Fibroblast of peridontal ligament (primary cell): ENCODE measurements around the gene TRIM43B.
"Not testable (repeated sequence)": the region's sequence is repeated elsewhere in the genome, so short reads cannot be mapped to it uniquely, and the experiment has no call there.

ENCODE experiments used
- DNase-seq: peaks from one replicate; pipeline ENCODE4 v3.0.0-alpha.2; 2010; ENCODE audit errors: extremely low read depth

The TRIM43B gene

DNA sequence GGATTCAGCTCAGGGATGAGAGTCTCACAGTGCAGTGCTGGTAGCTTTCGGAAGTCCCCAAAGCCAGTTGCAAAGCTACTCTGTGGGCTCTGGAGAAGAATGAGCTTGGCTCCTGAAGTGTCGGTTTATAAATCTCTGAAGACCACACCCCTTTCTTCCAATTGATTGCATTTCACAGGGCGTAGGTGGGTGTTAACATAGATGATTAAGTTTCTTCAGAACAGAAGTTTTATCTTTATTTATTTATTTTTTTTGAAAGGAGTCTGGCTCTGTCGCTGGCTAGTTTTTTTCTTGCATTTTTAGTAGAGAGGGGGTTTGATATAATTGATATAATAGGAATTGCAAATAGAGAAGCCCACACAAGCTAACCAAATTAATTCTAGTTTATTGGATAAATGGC lies at the start of gene TRIM43B:
TSS of gene TRIM43B (minus strand) at position 101 of the 400 bp plus-strand sequence. CDS start 2,040 bp downstream, outside the sequence.
- DNase-seq, result not testable (repeated sequence)

DNA sequence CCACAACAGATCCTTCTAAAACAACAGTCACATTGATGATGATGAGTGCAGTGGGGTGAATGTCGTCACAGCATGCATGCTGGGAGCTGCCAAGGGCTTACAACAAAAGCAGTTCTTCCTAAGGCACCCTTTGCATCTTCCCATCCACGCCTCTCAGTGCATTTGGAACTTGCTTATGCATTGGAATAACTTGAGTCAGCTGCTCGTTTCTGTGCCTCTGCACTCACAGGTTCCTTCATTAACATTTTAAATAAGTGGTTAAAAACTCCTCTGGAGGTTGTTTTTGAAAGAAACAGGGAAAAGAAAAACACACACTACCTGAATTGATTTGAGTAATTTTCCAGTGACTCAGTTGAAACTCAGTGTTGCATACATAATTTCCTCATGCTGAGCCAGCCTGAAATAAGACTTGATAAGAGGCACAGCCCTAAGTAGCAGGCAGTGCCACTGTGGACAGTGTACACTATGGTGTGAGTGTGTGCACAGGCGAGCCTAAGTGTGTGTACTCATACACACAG lies 46.8 kb upstream of the TRIM43B start:
- no peak for DNase-seq

DNA sequence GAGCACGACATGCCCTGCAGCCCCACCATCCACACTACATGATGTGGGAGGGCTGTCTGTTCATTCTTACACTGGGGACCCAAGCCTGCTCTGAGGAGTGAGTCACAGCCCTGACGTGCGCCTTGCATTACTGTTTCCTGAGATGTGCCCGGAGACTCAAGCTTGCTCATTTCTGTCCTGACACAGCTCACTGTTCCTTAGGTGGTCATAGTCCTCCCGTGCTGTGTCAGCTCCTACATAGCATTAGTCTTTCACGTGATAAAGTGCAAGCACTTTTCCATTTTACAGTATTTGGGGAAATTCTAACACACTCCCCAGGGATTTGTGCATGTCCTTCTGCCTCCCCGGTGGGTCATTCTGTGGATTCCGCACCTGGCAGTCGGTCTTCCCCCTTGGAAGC lies 46.2 kb upstream of the TRIM43B start:
- DNase-seq, result peak; percentile 23

DNA sequence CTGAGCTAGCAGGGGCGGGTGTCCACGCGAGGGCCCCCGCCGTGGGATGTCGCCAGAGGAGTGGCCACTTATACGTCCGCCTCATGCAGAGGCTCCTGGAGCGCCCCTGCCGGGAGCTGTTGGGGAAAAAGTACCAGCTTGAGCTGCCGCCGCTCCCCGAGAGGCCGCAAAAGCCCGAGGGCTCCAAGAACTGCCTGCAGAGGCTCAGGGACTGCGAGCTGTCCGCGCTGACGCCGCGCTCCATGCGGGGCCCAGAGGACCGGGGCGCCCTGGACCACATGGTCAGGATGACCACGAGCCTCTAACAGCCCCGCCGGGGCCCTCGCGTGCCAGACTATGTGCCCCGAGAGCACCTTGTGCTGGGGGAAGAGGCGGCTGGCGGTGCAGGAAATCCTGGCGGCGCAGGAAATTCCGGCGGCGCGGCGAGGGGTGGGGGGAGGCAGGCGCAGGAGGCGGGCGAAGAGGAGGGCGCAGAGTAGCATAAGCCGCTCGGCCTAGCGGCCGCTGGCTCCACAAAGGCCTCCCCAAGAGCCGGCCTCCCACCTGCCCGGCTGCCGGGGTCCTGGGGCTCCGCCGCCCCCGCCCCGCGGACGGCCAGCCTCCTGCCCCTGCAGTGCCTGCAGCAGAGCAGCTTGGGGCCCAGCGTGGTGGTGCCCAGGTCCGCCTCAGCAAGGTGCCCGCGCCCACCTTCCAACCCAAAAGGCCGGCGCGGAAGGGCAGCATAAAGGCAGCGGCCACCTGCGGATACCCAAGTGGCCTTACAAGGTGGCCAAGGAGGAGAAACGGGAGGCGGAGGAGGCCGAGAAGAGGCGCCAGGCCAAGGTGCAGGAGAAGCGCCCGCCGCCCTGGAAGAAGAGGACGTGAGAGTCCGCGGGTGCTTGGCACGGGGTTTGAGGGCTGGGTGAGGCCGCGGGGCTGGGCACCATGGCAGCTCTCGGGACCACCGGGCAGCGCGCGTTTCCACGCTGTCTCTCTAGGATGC lies 42.1 kb upstream of the TRIM43B start:
- peak; percentile 68 for DNase-seq

DNA sequence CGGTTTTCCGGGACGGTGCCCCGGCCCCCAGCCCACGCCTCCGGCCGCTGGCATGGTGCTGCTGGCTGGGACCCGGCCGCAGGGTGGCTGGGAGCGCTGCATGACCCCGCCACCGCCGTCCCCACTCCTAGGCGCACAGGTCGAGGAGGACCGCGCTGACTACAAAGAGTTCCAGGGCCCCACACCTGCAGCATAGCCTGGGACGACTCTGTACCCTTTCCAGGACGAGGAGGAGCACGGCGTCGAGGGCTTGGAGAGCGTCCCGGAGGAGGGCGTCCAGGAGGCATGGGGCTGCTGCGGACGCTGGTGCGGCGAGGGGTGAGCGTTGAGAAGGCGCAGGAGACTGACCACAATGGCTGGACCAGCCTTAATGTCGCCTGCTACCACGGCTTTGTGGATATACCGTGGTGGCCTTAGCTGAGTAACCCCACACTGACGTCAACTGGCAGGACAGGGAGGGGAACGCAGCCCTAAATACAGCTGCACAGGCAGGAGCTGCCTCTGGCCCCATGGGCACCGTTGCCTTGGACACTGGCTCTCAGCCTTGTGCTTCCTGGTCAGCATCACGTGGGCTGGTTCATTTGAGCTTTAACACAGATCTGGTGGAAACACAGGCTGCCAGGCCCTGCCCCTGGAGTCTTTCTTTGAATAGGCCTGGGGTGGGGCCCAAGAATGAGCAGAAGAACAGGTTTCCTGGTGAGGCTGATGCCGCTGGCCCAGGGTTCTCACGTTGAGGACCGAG lies 40.9 kb upstream of the TRIM43B start:
- peak; percentile 29 for DNase-seq

DNA sequence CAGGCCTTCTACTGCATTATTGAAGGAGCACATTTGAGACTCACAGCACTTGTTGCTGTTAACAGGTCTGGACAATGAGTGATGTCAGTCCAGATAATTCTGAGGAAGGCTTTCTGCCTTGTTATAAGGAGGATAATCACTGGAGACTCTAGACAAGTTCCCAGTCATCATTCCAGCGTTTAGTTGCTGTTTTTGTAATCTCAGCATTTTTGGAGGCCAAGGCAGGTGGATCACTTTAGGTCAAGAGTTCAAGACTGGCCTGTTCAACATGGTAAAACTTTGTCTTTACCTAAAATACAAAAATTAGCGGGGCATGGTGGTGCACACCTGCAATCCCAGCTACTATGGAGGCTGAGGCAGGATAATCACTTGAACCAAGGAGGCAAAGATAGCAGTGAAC lies 39.6 kb upstream of the TRIM43B start:
- no peak for DNase-seq

DNA sequence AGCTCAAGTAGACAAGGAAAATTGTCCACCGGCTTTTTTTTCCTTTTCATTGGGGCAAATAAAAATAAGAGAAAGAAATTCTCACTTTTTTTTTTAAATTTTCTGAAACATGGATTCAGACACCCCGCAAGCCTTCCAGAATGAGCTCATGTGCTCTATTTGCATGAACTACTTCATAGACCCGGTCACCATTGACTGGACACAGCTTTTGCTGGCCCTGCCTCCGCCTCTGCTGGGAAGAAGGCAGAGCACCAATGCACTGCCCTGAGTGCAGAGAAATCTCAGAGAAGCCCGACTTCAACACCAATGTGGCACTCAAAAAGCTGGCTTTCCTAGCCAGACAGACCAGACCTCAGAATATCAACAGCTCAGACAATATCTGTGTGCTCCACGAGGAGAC lies 30.2 kb upstream of the TRIM43B start:
- no peak for DNase-seq

DNA sequence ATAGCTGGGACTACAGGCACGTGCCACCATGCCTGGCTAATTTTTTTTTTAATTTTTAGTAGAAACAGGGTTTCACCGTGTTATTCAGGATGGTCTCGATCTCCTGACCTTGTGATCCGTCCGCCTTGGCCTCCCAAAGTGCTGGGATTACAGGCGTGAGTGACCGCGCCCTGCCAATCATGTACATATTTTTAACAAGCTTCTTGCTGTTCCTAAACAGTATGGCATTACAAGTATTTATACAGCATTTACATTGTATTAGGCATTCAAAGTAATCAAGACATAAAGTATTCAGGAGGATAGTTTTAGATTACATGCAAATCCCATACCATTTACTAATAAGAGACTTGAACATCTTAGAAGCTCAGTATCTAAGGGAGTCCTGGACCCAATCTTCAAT lies 29.7 kb upstream of the TRIM43B start:
- DNase-seq, result not testable (repeated sequence)

DNA sequence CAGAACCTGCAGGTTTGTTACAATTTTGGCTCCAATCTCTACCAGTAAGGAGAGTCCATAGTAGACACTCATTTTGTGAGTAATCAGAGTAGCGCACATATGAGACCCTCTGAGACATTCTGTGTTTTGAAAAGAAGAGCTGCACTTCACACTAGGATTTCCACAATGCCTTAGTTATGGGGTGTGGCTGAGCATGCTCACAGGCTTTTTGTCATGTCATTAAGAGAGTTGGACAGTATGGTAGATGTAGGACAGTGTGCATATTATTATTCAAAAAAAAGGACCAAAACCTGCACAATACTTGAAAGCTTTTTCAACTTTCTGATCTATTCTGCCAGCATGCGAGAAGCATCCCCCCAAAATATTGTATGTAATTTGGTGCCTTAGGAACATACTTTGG lies 24.9 kb upstream of the TRIM43B start:
- no peak for DNase-seq

DNA sequence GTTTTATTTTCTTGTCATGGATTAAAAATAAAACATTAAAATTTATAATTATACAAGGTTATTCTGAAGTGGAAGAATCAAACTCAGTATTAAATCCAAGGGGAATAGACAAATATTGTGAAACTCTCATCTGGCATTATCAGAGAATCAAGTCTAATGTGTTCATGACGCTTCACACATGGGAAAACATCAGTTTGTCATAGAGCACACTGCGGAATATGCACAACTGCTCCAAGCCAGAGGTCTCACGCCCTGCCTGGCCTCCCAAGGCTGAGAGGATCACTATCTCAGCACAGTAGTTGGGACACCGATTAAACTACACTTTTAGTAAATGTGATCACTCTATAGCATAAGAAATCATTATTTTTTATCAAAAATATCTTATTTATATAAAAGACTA lies 20.7 kb upstream of the TRIM43B start:
- DNase-seq, result no peak

DNA sequence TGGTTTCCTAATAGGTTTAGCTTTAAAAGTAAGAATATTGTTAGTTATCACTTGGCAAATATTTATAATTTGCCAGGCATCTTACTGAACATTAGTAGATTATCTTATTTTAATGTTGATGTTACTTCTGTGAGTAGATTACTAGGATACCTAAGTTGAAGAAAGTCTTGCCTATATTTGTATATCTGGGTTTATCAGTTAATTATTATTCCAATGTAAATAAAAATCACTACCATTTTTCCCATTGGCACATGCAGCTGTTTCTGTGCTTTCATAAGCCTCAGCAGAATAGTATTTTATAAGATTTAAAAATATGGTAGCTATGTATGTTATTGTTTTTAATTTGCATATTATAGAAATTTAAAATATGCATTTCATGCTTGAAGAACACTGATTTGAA lies 16.3 kb upstream of the TRIM43B start:
- DNase-seq, result no peak

DNA sequence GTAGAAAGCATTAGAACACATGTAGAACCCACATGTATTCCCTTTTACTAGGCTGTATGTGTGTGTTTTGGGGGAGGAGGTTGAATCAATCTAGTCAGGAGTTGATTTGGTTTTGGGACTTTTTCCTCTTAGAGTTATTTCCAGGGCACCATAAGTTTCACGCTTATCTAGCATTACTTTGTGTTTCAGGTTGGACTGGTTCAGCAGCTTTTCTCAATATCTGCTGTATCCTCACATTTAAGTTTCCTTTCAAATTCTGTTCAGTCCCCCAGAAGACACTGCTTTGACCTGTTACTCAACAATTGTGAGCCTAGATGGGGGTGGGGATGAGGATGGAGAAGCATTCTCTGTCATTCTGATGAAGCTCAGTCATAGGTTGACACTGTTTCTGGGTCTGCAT lies 7.5 kb upstream of the TRIM43B start:
- not testable (repeated sequence) for DNase-seq

DNA sequence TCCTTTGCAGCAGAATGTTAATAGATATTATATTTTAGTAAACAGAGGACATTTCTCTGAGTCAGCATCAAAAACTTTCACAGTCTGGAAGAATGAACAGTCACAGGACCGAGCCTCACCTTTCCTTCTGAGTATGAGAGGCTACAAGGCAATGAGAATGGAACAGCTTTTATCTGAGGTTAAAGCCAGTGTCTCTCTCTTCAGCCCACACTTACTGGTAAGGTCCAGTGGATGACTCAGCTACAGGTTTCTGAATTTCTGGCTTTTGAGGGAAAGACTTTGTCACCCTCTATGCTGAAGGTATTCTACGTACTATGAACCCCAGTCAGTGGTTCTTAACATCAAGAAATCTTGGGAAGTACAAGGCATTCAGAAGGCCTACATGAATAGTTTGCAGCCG lies 9.5 kb downstream of the TRIM43B start:
- DNase-seq, result not testable (repeated sequence)

DNA sequence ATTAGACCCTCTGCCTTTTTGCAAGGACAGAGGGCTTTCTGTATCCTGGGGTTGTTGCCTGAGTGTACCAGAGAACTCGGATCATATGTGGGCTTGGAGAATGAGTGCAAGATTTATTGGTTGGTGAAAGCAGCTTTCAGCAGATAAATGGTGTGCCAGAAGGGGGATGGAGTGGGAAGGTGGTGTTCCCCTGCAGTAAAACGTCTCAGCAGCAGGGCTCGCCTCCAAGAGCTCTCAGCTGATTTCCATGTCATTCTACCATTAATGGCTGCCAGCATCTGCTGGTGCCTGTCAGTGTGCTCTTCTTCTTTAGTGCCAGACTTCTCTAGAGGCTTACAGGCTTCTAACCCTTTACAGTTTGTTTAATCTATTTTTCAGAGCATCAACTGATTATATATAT lies 16.6 kb downstream of the TRIM43B start:
- DNase-seq, result not testable (repeated sequence)

DNA sequence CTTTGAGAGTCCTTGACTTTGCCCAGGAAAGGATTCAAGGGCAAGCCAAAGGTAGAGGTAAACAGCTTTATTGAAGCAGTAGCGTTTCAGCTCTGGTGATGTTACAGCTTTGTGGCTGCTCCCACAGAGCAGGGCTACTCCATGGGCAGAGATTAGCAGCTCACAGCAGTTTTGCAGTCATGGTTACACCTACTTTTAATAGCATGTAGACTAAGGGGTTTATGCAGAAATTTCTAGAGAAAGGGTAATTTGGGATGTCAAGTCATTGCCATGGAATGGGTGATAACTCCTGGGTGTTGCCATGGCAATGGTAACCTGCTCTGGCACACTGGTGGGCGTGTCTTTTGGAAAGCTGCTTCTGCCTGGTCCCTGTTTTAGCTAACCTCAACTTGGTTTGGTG lies 18.0 kb downstream of the TRIM43B start:
- DNase-seq, result not testable (repeated sequence)

DNA sequence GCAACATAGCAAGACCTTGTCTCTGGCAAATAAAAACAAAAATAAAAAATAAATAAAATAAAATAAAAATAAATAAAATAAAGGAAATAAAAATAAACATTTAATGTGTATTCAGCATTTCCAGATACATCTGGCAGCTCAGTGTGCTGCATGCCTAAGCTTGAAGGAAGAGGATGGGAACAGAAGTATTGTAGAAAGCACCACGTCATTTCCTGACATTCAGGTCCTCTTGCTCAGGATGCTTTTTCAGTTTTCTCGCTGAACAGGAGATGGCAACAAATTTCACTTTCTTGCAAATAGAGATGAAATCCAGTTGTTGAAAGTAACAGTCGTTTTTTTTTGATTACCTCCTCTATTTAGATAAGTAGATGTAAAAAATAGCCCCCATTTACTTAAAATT lies 21.3 kb downstream of the TRIM43B start:
- not testable (repeated sequence) for DNase-seq

DNA sequence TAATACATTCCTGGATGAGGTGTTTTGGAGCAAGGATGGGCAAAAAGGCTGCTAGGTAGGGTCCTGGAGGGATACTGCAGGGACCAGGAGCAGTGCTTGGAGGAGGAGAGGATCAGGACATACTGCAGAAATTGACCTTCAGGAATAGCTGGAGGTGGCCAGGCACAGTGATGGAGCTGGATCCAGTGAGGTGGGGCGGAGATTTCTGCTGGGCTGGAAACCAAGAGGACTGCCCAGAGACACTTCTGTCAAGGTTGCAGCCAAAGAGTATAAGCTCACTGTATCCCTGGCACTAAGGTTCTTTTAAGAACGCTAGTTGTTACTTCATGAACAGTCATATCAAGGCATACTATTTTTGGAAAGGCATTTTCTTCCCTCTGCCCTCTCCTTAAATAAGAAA lies 39.2 kb downstream of the TRIM43B start:
- DNase-seq, result not testable (repeated sequence)

DNA sequence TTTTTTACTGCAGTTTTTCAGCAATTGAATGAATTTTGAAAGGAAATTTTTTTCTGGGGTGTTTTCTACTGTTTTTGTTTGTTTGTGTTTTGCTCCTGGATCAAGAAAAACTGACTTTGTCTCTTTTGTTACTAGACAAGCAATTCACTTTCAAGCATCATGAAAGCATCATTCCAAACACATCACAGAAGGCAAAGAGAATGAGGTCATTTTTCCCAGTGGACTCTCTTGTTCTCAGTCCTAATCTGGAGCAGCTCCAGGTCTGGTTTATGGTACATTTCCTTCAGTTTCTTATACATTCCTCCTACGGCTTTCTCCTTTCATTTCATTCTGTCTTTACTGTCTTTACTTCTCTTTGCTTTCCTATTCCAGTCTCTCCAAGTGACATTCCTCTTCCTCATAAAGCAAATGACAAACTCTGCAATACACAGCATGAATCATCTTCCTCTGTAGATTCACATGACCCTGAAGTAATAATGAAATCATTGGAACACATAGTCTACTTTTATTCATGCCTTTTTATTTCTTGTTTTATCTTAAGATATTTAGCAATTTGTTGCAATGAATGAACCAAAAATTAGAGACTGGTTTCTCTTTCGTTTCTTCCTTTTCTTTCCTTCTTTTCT lies 42.0 kb downstream of the TRIM43B start:
- DNase-seq, result not testable (repeated sequence)

DNA sequence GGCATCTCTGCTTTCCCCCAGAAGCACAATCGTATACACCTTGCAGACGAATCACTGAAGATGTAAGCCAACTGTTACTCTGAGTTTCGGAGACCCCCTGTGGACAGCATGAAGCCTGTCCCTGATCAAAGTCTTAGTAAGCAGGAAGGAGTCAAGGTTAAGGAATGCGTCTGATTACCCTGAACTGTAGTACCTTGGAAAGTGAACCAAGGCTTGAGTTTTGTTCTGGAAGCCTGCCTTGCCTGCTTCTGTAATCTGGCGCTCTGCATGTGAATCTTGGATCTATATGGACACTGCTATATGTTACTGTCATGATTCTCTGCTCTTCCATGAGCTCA lies 48.7 kb downstream of the TRIM43B start:
- DNase-seq, result not testable (repeated sequence)

DNA sequence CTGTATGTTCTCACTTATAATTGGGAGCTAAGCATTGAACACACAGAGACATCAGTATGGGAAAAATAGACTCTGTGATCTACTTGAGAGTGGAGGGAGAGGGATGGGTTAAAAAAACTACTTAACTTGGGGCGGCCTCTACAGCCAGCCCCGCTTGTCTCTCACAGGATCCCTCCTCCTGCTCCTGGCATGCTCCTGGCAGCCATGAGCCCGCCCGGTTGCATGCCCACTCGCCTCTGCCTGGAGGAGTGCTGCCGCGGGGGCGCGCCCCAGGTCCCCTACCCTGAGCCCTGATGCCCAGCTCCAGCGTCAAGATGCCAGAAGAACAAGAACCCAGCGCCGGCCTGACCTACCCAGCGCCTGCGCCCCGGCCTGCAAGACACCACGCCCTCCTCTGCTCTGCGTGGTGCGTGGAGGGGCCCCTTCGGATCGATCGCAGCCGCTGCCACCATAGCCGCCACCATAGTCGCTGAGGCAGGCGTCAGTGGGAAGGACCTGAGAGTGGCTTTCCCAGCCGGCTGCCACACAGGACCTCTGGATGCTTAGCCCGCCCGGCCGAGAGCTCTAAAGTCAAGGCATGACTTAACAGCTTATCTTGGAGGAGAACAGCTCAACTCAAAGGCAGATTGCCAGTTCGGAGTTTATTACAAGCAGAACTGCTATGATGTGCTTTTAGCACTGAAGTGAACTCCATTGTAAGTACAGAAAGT lies 49.2 kb downstream of the TRIM43B start:
- DNase-seq, result not testable (repeated sequence)

DNA sequence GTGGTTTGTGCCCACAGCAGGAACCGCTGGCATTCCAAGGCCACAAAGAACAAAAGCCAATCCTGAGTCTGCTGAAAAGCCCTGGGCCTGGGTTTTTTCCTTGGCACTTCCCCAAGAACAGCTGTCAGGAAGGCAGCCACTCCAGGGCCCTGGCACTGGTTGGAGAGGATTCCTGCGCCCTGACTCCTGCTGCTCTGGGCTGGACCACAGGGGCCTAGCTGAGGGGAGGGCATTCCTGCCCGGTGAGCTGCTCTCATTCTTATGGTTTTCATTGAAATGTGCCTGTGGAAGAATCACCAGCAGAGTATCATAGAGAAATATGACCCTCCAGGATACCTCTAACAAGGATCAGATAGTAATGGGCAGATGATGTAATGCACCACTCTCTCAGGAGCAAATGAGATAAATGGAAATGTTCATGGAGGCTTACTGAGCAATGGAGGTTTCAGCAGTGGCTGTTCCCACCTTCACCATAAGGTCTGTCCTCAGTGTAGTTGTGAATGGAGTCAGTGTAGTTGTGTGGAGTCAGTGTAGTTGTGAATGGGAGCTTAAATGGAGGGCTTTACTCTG lies 50.0 kb downstream of the TRIM43B start:
- DNase-seq, result peak; percentile 41
